A549 treated with RU486 at 1 μM for 4 hours (cell line): ENCODE results near the gene ABCD3. TPM values are rescaled to one million over a fixed set of nuclear protein-coding genes. Genes with fewer than 3 reads are reported as not detected.

ENCODE experiments used
- total RNA-seq: library from RNA; stranded (reverse); fragments of 200-300 nt; extraction: Qiagen RNA extraction; gene quantifications from 5 replicates; pipeline ENCODE4 v1.2.3, GENCODE V29; 2022; ENCODE audit warnings: low read depth

Gene ABCD3
- 13.0 to 26.5 TPM (median 24.1 TPM) in 5 replicates for total RNA-seq

DNA sequence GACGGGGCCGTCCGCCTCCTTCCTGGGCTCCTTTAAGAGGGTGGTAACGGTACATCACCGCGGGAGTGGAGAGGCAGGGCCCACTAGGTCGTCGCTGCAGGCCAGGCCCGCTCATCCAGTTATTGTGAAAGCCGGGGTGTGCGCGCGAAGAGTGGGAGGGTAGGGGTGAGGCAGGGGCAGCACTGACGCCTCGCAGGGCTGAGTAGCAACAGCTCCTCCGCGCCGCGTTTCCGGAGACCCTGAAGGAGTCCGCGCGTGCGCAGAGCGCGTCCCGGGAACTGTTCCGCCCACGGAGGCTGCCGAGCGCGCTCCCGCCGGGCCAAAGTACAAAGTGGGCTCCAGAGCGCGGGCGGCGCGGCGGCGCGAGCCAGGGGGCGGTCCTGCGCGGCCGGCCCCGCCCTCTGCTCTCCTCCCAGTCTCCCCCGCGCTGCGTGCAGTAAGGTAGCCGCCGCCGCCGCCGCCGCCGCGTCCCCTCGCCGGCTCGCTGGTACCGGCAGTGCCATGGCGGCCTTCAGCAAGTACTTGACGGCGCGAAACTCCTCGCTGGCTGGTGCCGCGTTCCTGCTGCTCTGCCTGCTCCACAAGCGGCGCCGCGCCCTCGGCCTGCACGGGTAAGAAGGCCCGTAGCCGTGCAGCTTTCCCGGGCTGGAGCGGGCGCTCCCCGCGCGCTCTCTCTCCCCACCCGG is at the start of gene ABCD3:
Gene ABCD3, plus strand, starts transcription at position 412 of the 686 bp plus-strand sequence. Its CDS starts 90 bp downstream, at position 502.

DNA sequence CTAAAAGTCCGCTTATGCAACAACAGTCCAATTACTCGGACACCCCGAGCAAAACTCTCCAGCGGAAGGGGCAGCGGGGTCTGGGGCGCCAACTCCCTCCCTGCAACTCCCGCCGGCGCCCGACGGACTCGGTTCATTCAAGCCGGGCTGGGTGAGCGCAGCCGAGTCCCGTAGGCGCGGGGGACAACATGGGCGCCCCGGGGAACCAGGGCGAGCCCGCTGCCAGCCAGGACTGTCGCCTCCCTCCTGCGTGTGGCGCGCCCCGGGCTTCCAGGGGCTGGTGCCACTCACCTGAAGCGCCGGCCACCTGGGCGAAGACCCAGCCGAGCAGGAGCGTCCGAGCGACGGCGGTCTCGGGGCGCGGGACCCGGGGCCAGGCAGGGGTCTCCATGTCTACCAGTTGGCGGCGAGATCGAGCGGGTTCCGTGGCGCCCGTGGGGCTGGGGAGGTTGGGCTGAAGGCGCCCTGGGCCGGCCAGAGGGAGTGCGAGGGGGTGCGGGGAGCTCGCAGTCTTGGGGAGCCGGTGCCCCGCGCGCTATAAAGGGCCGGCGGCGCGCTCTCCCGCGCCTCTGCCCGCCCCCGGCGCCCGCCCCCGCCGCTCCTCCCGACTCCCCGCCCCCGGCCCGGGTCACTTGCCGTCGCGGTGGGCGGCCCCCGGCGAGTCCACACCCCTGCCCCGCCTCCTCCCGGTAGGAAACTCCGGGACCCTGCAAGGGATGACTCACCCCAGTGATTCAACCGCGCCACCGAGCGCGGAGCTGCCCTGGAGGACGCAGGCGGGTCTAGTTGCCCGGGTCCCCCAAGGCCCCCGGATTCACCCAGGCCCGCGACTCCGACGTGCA is 123.3 kb downstream of the ABCD3 start, which contains the start of gene F3:
Gene F3, minus strand, starts transcription at position 514 of the 842 bp plus-strand sequence. Its CDS starts 123 bp downstream, at position 391.

Other genes with a start within 250 kb of the ABCD3 start
- 9.1 to 24.1 TPM (median 20.3 TPM) in 5 replicates for gene ARHGAP29, start 180.8 kb upstream of the ABCD3 start, total RNA-seq
- 1.9 to 3.0 TPM (median 2.6 TPM) in 5 replicates for gene F3, start 123.4 kb downstream of the ABCD3 start, total RNA-seq